ENCODE data around the gene LRRC8E. TPM values are rescaled to one million over a fixed set of nuclear protein-coding genes. Genes with fewer than 3 reads are reported as not detected.

LRRC8E gene
- total RNA-seq, 2 donors from 2014 or later, result 2.8 to 3.4 TPM

GRCh38 chr19:7918615-7919421 lies 30.5 kb downstream of the LRRC8E start:
- peaks cover 44% of the 10 kb centered on the region for H3K27me3 ChIP-seq (ENCODE audit: control insufficient read depth, insufficient read depth, low read length, poor library complexity, severe bottlenecking)
- H3K4me1 ChIP-seq (ENCODE audit: control insufficient read depth, insufficient read depth, low read length), result peaks cover 5% of the 10 kb centered on the region
- Mint-ChIP-seq H3K4me3 (peak overlapping the region; percentile 67), H3K27me3 (ENCODE audit: insufficient read depth) (peaks cover 47% of the 10 kb centered on the region), H3K36me3 (ENCODE audit: low read depth) (peaks cover 11% of the 10 kb centered on the region), H3K27ac (no peak overlapping the region), H3K9me3 (no peaks in the 10 kb centered on the region), H3K4me1 (peaks cover 6% of the 10 kb centered on the region)
- no peak overlapping the region for H3K9ac ChIP-seq (ENCODE audit: extremely low read depth, low read length, poor library complexity, severe bottlenecking)
- peaks cover 8% of the 10 kb centered on the region for H3K36me3 ChIP-seq (ENCODE audit: control insufficient read depth, insufficient read depth, low read length)
- DNase-seq, result no peak
- no peak overlapping the region for H3K4me3 ChIP-seq (ENCODE audit: low read length)
- no peak for TF ChIP-seq CTCF (conservative IDR thresholded peaks at IDR 0.05)
- no peak overlapping the region for H3K27ac ChIP-seq (ENCODE audit: low read depth, low read length)
- 93 to 95% methylated on average over 24 to 42 of the region's 42 CpGs for WGBS, 2 experiments (ENCODE audit: insufficient coverage in 1 of 2, insufficient read length in 1 of 2)
- H3K9me3 ChIP-seq (ENCODE audit: control insufficient read depth, low read length), result no peaks in the 10 kb centered on the region

GRCh38 chr19:7919610-7920518 lies 31.6 kb downstream of the LRRC8E start, which contains the start of gene SNAPC2:
Gene SNAPC2 (plus strand): TSS chr19:7920338. CDS start chr19:7920367, 29 bp downstream.
- no peak for TF ChIP-seq CTCF (conservative IDR thresholded peaks at IDR 0.05)
- H3K27ac Mint-ChIP-seq, result peak within 1 kb of the TSS; percentile 89
- H3K9ac ChIP-seq (ENCODE audit: extremely low read depth, low read length, poor library complexity, severe bottlenecking), result no peak within 1 kb of the TSS
- H3K36me3 Mint-ChIP-seq (ENCODE audit: low read depth), result peaks cover 11% of the 10 kb centered on the region
- peaks cover 5% of the 10 kb centered on the region for H3K4me1 ChIP-seq (ENCODE audit: control insufficient read depth, insufficient read depth, low read length)
- peaks cover 6% of the 10 kb centered on the region for H3K4me1 Mint-ChIP-seq
- peak within 1 kb of the TSS; percentile 83 for H3K4me3 ChIP-seq (ENCODE audit: low read length)
- H3K27me3 Mint-ChIP-seq (ENCODE audit: insufficient read depth), result peaks cover 40% of the 10 kb centered on the region
- H3K27ac ChIP-seq (ENCODE audit: low read depth, low read length), result peak within 1 kb of the TSS; percentile 85
- H3K27me3 ChIP-seq (ENCODE audit: control insufficient read depth, insufficient read depth, low read length, poor library complexity, severe bottlenecking), result peaks cover 40% of the 10 kb centered on the region
- peak; percentile 98 for DNase-seq
- peak within 1 kb of the TSS; percentile 67 for H3K4me3 Mint-ChIP-seq
- WGBS, 2 experiments (ENCODE audit: insufficient coverage in 1 of 2, insufficient read length in 1 of 2), result 18 to 30% methylated on average over 32 to 61 of the region's 62 CpGs
- H3K36me3 ChIP-seq (ENCODE audit: control insufficient read depth, insufficient read depth, low read length), result peaks cover 14% of the 10 kb centered on the region
- H3K9me3 Mint-ChIP-seq, result no peaks in the 10 kb centered on the region
- H3K9me3 ChIP-seq (ENCODE audit: control insufficient read depth, low read length), result no peaks in the 10 kb centered on the region

GRCh38 chr19:7920519-7921301 lies 32.4 kb downstream of the LRRC8E start:
- Mint-ChIP-seq H3K4me3 (peak overlapping the region; percentile 67), H3K4me1 (peaks cover 6% of the 10 kb centered on the region), H3K27me3 (ENCODE audit: insufficient read depth) (peaks cover 32% of the 10 kb centered on the region), H3K9me3 (no peaks in the 10 kb centered on the region), H3K36me3 (ENCODE audit: low read depth) (peaks cover 11% of the 10 kb centered on the region), H3K27ac (peak overlapping the region; percentile 64)
- peak; percentile 99 for DNase-seq
- Histone ChIP-seq H3K27ac (ENCODE audit: low read depth, low read length) (peak overlapping the region; percentile 85), H3K36me3 (ENCODE audit: control insufficient read depth, insufficient read depth, low read length) (peaks cover 14% of the 10 kb centered on the region), H3K9me3 (ENCODE audit: control insufficient read depth, low read length) (no peaks in the 10 kb centered on the region), H3K4me3 (ENCODE audit: low read length) (peak overlapping the region; percentile 83), H3K9ac (ENCODE audit: extremely low read depth, low read length, poor library complexity, severe bottlenecking) (no peak overlapping the region), H3K4me1 (ENCODE audit: control insufficient read depth, insufficient read depth, low read length) (peaks cover 5% of the 10 kb centered on the region), H3K27me3 (ENCODE audit: control insufficient read depth, insufficient read depth, low read length, poor library complexity, severe bottlenecking) (peaks cover 31% of the 10 kb centered on the region)
- WGBS, 2 experiments (ENCODE audit: insufficient coverage in 1 of 2, insufficient read length in 1 of 2), result 12 to 45% methylated on average over 8 to 48 of the region's 62 CpGs
- TF ChIP-seq CTCF (conservative IDR thresholded peaks at IDR 0.05), result no peak

All from endodermal cell (in vitro differentiated cells).